Loucy (cell line): ENCODE measurements around the gene AP1M1.

Source experiments
- H2AFZ ChIP-seq: fragments of 200-600 bp; sonication (generic); 2 replicates; pipeline ENCODE4 v1.6.0; 2016; ENCODE audit warnings: antibody characterized with exemption, mild to moderate bottlenecking, low read length, moderate library complexity
- H3F3A ChIP-seq: fragments of 200-600 bp; 2 replicates; pipeline ENCODE4 v1.6.0; 2016; ENCODE audit warnings: antibody characterized with exemption, low read depth, mild to moderate bottlenecking
- H3K27me3 ChIP-seq: fragments of 200-600 bp; sonication (generic); 2 replicates; pipeline ENCODE4 v1.6.1; 2014; ENCODE audit warnings: low read length, mild to moderate bottlenecking; ENCODE audit not compliant: insufficient read depth, poor library complexity, severe bottlenecking
- H3K36me3 ChIP-seq: fragments of 200-600 bp; sonication (generic); 2 replicates; pipeline ENCODE4 v1.6.1; 2016; ENCODE audit warnings: low read length; ENCODE audit not compliant: insufficient read depth
- H3K4me1 ChIP-seq: fragments of 200-600 bp; sonication (generic); 2 replicates; pipeline ENCODE4 v1.5.1; 2014; ENCODE audit warnings: low read length, mild to moderate bottlenecking; ENCODE audit not compliant: insufficient read depth, poor library complexity, severe bottlenecking
- H3K4me2 ChIP-seq: fragments of 200-600 bp; sonication (generic); 2 replicates; pipeline ENCODE4 v1.6.0; 2014; ENCODE audit warnings: antibody characterized with exemption, low read length, low read depth, mild to moderate bottlenecking; ENCODE audit not compliant: poor library complexity, severe bottlenecking
- H3K4me3 ChIP-seq: fragments of 200-600 bp; sonication (generic); 2 replicates; pipeline ENCODE4 v1.5.1; 2014; ENCODE audit warnings: low read length, mild to moderate bottlenecking, mixed read lengths; ENCODE audit not compliant: poor library complexity, severe bottlenecking
- H3K79me2 ChIP-seq: fragments of 200-600 bp; sonication (generic); 2 replicates; pipeline ENCODE4 v1.6.1; 2014; ENCODE audit warnings: low read length; ENCODE audit not compliant: insufficient read depth
- H3K9ac ChIP-seq: fragments of 200-600 bp; sonication (generic); 2 replicates; pipeline ENCODE4 v1.6.0; 2014; ENCODE audit warnings: mild to moderate bottlenecking, low read depth, low read length, moderate library complexity; ENCODE audit not compliant: poor library complexity, severe bottlenecking
- H3K9me2 ChIP-seq: fragments of 200-600 bp; sonication (generic); replicated peaks from 2 replicates; pipeline ENCODE4 v1.6.1; 2016; ENCODE audit warnings: low read depth, low read length, mixed read lengths
- H3K9me3 ChIP-seq: fragments of 200-600 bp; sonication (generic); 2 replicates; pipeline ENCODE4 v1.6.1; 2014; ENCODE audit warnings: mild to moderate bottlenecking, antibody characterized with exemption, low read length, low read depth; ENCODE audit not compliant: insufficient read depth
- H4K20me1 ChIP-seq: fragments of 200-600 bp; sonication (generic); 2 replicates; pipeline ENCODE4 v1.6.0; 2014; ENCODE audit warnings: antibody characterized with exemption, low read length, mild to moderate bottlenecking; ENCODE audit not compliant: insufficient read depth, poor library complexity, severe bottlenecking
- CTCF ChIP-seq: fragments of 200-600 bp; sonication (generic); conservative IDR thresholded peaks from 2 replicates; pipeline ENCODE4 v1.5.1; 2014; ENCODE audit warnings: mild to moderate bottlenecking, antibody characterized with exemption, low read length
- EZH2phosphoT487 ChIP-seq: fragments of 200-600 bp; IDR thresholded peaks from 2 replicates; pipeline ENCODE4 v1.6.1; 2018; ENCODE audit warnings: antibody characterized with exemption, mild to moderate bottlenecking, moderate library complexity, borderline replicate concordance

The AP1M1 gene

GRCh38 chr19:16285769-16286498, 88.2 kb downstream of the AP1M1 start:
- H3K36me3 ChIP-seq, result no peaks in the 10 kb centered on the region
- peak overlapping the region; percentile 52; the same call in 1 of the 2 replicates for H2AFZ ChIP-seq
- no peak overlapping the region for H3K4me2 ChIP-seq
- H3K9me3 ChIP-seq, result no peaks in the 10 kb centered on the region
- H3K9me2 ChIP-seq, result no peaks in the 10 kb centered on the region
- no peaks in the 10 kb centered on the region for H3K79me2 ChIP-seq
- H3K4me1 ChIP-seq, result peaks cover 4% of the 10 kb centered on the region
- no peak for TF ChIP-seq EZH2phosphoT487
- no peaks in the 10 kb centered on the region for H3K27me3 ChIP-seq
- H3K9ac ChIP-seq, result no peak overlapping the region
- no peaks in the 10 kb centered on the region for H3F3A ChIP-seq
- no peak overlapping the region for H3K4me3 ChIP-seq
- no peaks in the 10 kb centered on the region for H4K20me1 ChIP-seq

- no peaks in the 10 kb centered on the region for H4K20me1 ChIP-seq
- no peaks in the 10 kb centered on the region for H3K9me2 ChIP-seq
- peaks cover 4% of the 10 kb centered on the region for H3K4me1 ChIP-seq
- TF ChIP-seq CTCF, result no peak
- no peak for TF ChIP-seq EZH2phosphoT487
- no peaks in the 10 kb centered on the region for H3K36me3 ChIP-seq
- no peaks in the 10 kb centered on the region for H3K27me3 ChIP-seq
- H2AFZ ChIP-seq, result no peak overlapping the region
- no peaks in the 10 kb centered on the region for H3K9me3 ChIP-seq
- H3K9ac ChIP-seq, result no peak overlapping the region
- H3K4me2 ChIP-seq, result no peak overlapping the region
- H3K79me2 ChIP-seq, result no peaks in the 10 kb centered on the region
- H3K4me3 ChIP-seq, result no peak overlapping the region
- H3F3A ChIP-seq, result no peaks in the 10 kb centered on the region
Measured at GRCh38 chr19:16288544-16288943, 90.8 kb downstream of the AP1M1 start.

GRCh38 chr19:16289594-16289993, 91.9 kb downstream of the AP1M1 start:
- H3K9me3 ChIP-seq, result no peaks in the 10 kb centered on the region
- no peak overlapping the region for H2AFZ ChIP-seq
- H3K27me3 ChIP-seq, result no peaks in the 10 kb centered on the region
- no peaks in the 10 kb centered on the region for H3K9me2 ChIP-seq
- no peak for TF ChIP-seq EZH2phosphoT487
- TF ChIP-seq CTCF, result no peak
- H3K79me2 ChIP-seq, result no peaks in the 10 kb centered on the region
- H3K4me2 ChIP-seq, result no peak overlapping the region
- H3K4me1 ChIP-seq, result peaks cover 4% of the 10 kb centered on the region
- no peaks in the 10 kb centered on the region for H3K36me3 ChIP-seq
- H3K9ac ChIP-seq, result no peak overlapping the region
- H3K4me3 ChIP-seq, result no peak overlapping the region
- H3F3A ChIP-seq, result no peaks in the 10 kb centered on the region
- H4K20me1 ChIP-seq, result no peaks in the 10 kb centered on the region

- no peaks in the 10 kb centered on the region for H3K9me3 ChIP-seq
- H4K20me1 ChIP-seq, result no peaks in the 10 kb centered on the region
- H3K4me2 ChIP-seq, result no peak overlapping the region
- peaks cover 4% of the 10 kb centered on the region for H3K4me1 ChIP-seq
- H3K9ac ChIP-seq, result no peak overlapping the region
- no peaks in the 10 kb centered on the region for H3F3A ChIP-seq
- TF ChIP-seq CTCF (no peak), EZH2phosphoT487 (no peak)
- H3K79me2 ChIP-seq, result no peaks in the 10 kb centered on the region
- no peaks in the 10 kb centered on the region for H3K36me3 ChIP-seq
- no peaks in the 10 kb centered on the region for H3K27me3 ChIP-seq
- no peak overlapping the region for H3K4me3 ChIP-seq
- H3K9me2 ChIP-seq, result no peaks in the 10 kb centered on the region
- H2AFZ ChIP-seq, result no peak overlapping the region
Measured at GRCh38 chr19:16290692-16291091, 93.0 kb downstream of the AP1M1 start.
